SK-N-SH (cell line): ENCODE data around the gene SMYD3. TPM values are rescaled to one million over a fixed set of nuclear protein-coding genes. Genes with fewer than 3 reads are reported as not detected.

Experiments used
- CTCF ChIA-PET: fragments of 300-600, 350-600 bp; formaldehyde crosslinking; extraction: SDS; loops from one replicate; lab custom pipeline; 2021; lab: Yijun Ruan, JAX
- POLR2A ChIA-PET: fragments of 350-600 bp; sonication (Branson Sonifier 250); formaldehyde crosslinking; extraction: SDS; loops from one replicate; lab custom pipeline; 2020; ENCODE audit warnings: antibody characterized with exemption, inconsistent platforms; lab: Yijun Ruan, JAX
- DNase-seq: peaks from one replicate; pipeline ENCODE4 v3.0.0; 2012
- H2AFZ ChIP-seq: fragments of 200-600 bp; sonication (generic); 2 replicates; pipeline ENCODE4 v1.8.1; 2016; ENCODE audit warnings: antibody characterized with exemption, mild to moderate bottlenecking, low read depth
- H3F3A ChIP-seq: fragments of 200-600 bp; sonication (generic); replicated peaks from 2 replicates; pipeline ENCODE3; 2016; ENCODE audit warnings: antibody characterized with exemption, mild to moderate bottlenecking; ENCODE audit not compliant: insufficient read depth
- H3K27ac ChIP-seq, 2 experiments: fragments of 200-500 bp in 1 of 2; fragments of 200-600 bp in 1 of 2; sonication (Bioruptor generic) in 1 of 2; sonication (generic), shearing (Covaris generic) in 1 of 2; 2 replicates each; pipeline versions ENCODE4 v1.5.1 to v1.6.1; 2014 to 2016; ENCODE audit warnings: low read depth in 2 of 2, inconsistent platforms in 1 of 2, low read length in 1 of 2, mild to moderate bottlenecking in 1 of 2, mixed read lengths in 1 of 2
- H3K27me3 ChIP-seq: fragments of 200-600 bp; sonication (generic), shearing (Covaris generic); 2 replicates; pipeline ENCODE4 v1.6.1; 2016; ENCODE audit warnings: mixed run types; ENCODE audit not compliant: insufficient read depth
- H3K36me3 ChIP-seq, 2 experiments: fragments of 200-500 bp in 1 of 2; fragments of 200-600 bp in 1 of 2; sonication (Bioruptor generic) in 1 of 2; sonication (generic) in 1 of 2; replicated peaks in 1 of 2; 2 replicates each; pipeline versions ENCODE3 to v1.5.1; 2014 to 2016; ENCODE audit warnings: low read length in 1 of 2, mild to moderate bottlenecking in 1 of 2; ENCODE audit not compliant: insufficient read depth in 2 of 2, control insufficient read depth in 1 of 2
- H3K4me1 ChIP-seq, 2 experiments: fragments of 200-500 bp in 1 of 2; fragments of 200-600 bp in 1 of 2; sonication (Bioruptor generic) in 1 of 2; sonication (generic), shearing (Covaris generic) in 1 of 2; 2 replicates each; pipeline versions ENCODE4 v1.5.1 to v1.6.1; 2014 to 2016; ENCODE audit warnings: low read depth in 1 of 2, low read length in 1 of 2, mixed run types in 1 of 2; ENCODE audit not compliant: insufficient read depth in 2 of 2, control insufficient read depth in 1 of 2
- H3K4me2 ChIP-seq: fragments of 200-600 bp; sonication (generic), shearing (Covaris generic); 2 replicates; pipeline ENCODE4 v1.6.1; 2017; ENCODE audit warnings: mixed run types
- H3K4me3 ChIP-seq, 2 experiments: fragments of 200-500 bp in 1 of 2; fragments of 200-600 bp in 1 of 2; sonication (Bioruptor generic) in 1 of 2; sonication (generic), shearing (Covaris generic) in 1 of 2; 2 replicates each; pipeline versions ENCODE4 v1.5.1 to v1.8.1; 2014 to 2016; ENCODE audit warnings: low read depth in 2 of 2, inconsistent platforms in 1 of 2, low read length in 1 of 2, mild to moderate bottlenecking in 1 of 2, mixed read lengths in 1 of 2, moderate library complexity in 1 of 2
- H3K79me2 ChIP-seq: fragments of 200-600 bp; sonication (generic); 2 replicates; pipeline ENCODE4 v1.8.1; 2017; ENCODE audit warnings: mild to moderate bottlenecking; ENCODE audit not compliant: insufficient read depth
- H3K9ac ChIP-seq: fragments of 200-600 bp; sonication (generic); 2 replicates; pipeline ENCODE4 v1.6.1; 2017; ENCODE audit warnings: mixed run types
- H3K9me2 ChIP-seq: fragments of 200-600 bp; sonication (generic); 2 replicates; pipeline ENCODE4 v1.6.1; 2017; ENCODE audit warnings: mixed run types
- H3K9me3 ChIP-seq: fragments of 200-600 bp; sonication (generic); 2 replicates; pipeline ENCODE4 v1.6.1; 2017; ENCODE audit warnings: mixed run types, mild to moderate bottlenecking, moderate library complexity
- H4K20me1 ChIP-seq: fragments of 200-600 bp; sonication (generic); 2 replicates; pipeline ENCODE4 v1.6.1; 2017; ENCODE audit warnings: mild to moderate bottlenecking, mixed run types; ENCODE audit not compliant: insufficient read depth
- FOSL2 ChIP-seq: IDR thresholded peaks from 2 replicates; pipeline ENCODE4 v1.4.0; 2012; ENCODE audit warnings: low read depth, mild to moderate bottlenecking, moderate library complexity, borderline replicate concordance
- FOXJ3 ChIP-seq: sonication (generic); formaldehyde crosslinking; IDR thresholded peaks from 2 replicates; pipeline ENCODE4 v1.5.1; 2020; ENCODE audit warnings: mild to moderate bottlenecking, missing genetic modification reagents
- GATA2 ChIP-seq: sonication (generic); formaldehyde crosslinking; IDR thresholded peaks from 2 replicates; pipeline ENCODE4 v1.5.0; 2020; ENCODE audit warnings: mild to moderate bottlenecking, missing genetic modification reagents
- IRF3 ChIP-seq: fragments of 150-350 bp; IDR thresholded peaks from 2 replicates; pipeline ENCODE4 v1.6.1; 2016; ENCODE audit warnings: mild to moderate bottlenecking, low read depth, low read length
- MEF2A ChIP-seq: IDR thresholded peaks from 2 replicates; pipeline ENCODE4 v1.4.0; 2012; ENCODE audit warnings: low read depth, borderline replicate concordance
- RFX5 ChIP-seq: IDR thresholded peaks from 2 replicates; pipeline ENCODE4 v1.6.1; 2012; ENCODE audit warnings: mild to moderate bottlenecking, improper control_type of control experiment, low read length
- TAF1 ChIP-seq: IDR thresholded peaks from 2 replicates; pipeline ENCODE4 v1.6.1; 2012; ENCODE audit warnings: low read depth, mild to moderate bottlenecking, low read length, moderate library complexity, borderline replicate concordance
- TCF12 ChIP-seq: IDR thresholded peaks from 2 replicates; pipeline ENCODE4 v1.4.0; 2012
- USF2 ChIP-seq: fragments of 150-350 bp; IDR thresholded peaks from 2 replicates; pipeline ENCODE4 v1.6.1; 2017; ENCODE audit warnings: antibody characterized with exemption, low read length, low read depth, borderline replicate concordance
- ZBTB33 ChIP-seq: IDR thresholded peaks from 2 replicates; pipeline ENCODE4 v1.4.0; 2012; ENCODE audit warnings: low read depth, borderline replicate concordance
- WGBS: methylation state at CpG from one replicate; pipeline ENCODE4 v1.1.6; 2017; ENCODE audit warnings: low lambda C conversion rate; 5-methylcytosine and 5-hydroxymethylcytosine counted together
- polyA plus RNA-seq, 3 experiments: library from polyadenylated mRNA; depleted of rRNA; stranded (reverse); fragments of >200 nt; gene quantifications; 2 replicates each; pipeline ENCODE4 v1.2.3, GENCODE V29; 2012

SMYD3 gene
- polyA plus RNA-seq, 1 of the 3 experiments (the other 2 are of a cell fraction): 31.4 TPM

- DNase-seq: no peak
- H4K20me1 ChIP-seq: no peaks in the 10 kb centered on the region
- no peak overlapping the region for H2AFZ ChIP-seq
- no peaks in the 10 kb centered on the region for H3K4me1 ChIP-seq
- no peaks in the 10 kb centered on the region for H3K79me2 ChIP-seq
- TF ChIP-seq RFX5: no peak
- ChIA-PET POLR2A (no interaction called here), CTCF (no interaction called here)
- H3K27ac ChIP-seq: no peak overlapping the region
- no peaks in the 10 kb centered on the region for H3K9me2 ChIP-seq
- no peaks in the 10 kb centered on the region for H3F3A ChIP-seq
- H3K36me3 ChIP-seq: no peaks in the 10 kb centered on the region
- H3K4me2 ChIP-seq: no peak overlapping the region
- H3K4me3 ChIP-seq: no peak overlapping the region
- WGBS: 93% methylated on average over 2 of the region's 2 CpGs
- no peak overlapping the region for H3K9ac ChIP-seq
- H3K9me3 ChIP-seq: no peaks in the 10 kb centered on the region; the same call in 1 of the 2 replicates
- H3K27me3 ChIP-seq: no peaks in the 10 kb centered on the region
Measured at GRCh38 chr1:246149543-246149942, 357.5 kb downstream of the SMYD3 start.

GRCh38 chr1:246147524-246148461, 359.3 kb downstream of the SMYD3 start:
- no peak for DNase-seq
- Histone ChIP-seq H3K4me2 (no peak overlapping the region), H3K27ac (no peak overlapping the region), H3K27me3 (no peaks in the 10 kb centered on the region), H3K4me3 (no peak overlapping the region), H3F3A (peaks cover 1% of the 10 kb centered on the region), H2AFZ (no peak overlapping the region), H3K79me2 (no peaks in the 10 kb centered on the region), H3K9me2 (no peaks in the 10 kb centered on the region), H3K36me3 (no peaks in the 10 kb centered on the region), H4K20me1 (no peaks in the 10 kb centered on the region), H3K9ac (no peak overlapping the region), H3K4me1 (peaks cover 0 to 1% of the 10 kb centered on the region in 2 experiments; a peak in 1 of 4 replicates), H3K9me3 (no peaks in the 10 kb centered on the region; the same call in 1 of the 2 replicates)
- CTCF ChIA-PET: no interaction called here
- TF ChIP-seq FOSL2: no peak
- no peak for TF ChIP-seq MEF2A
- TF ChIP-seq IRF3: no peak
- no peak for TF ChIP-seq TAF1
- no peak for TF ChIP-seq GATA2 (CRISPR knock-in tag)
- no peak for TF ChIP-seq TCF12
- TF ChIP-seq USF2: no peak
- no peak for TF ChIP-seq ZBTB33
- no peak for TF ChIP-seq FOXJ3 (CRISPR knock-in tag)
- WGBS: 100% methylated on average over 13 of the region's 29 CpGs
- POLR2A ChIA-PET: no interaction called here
